GM12864 (cell line): ENCODE measurements around the gene PLCG1.

Source experiments
- DNase-seq: peaks from one replicate; pipeline ENCODE4 v3.0.0-alpha.2; 2011; ENCODE audit warnings: low read depth
- H3K4me3 ChIP-seq: 2 replicates; pipeline ENCODE4 v1.5.1; 2011; ENCODE audit warnings: mild to moderate bottlenecking, low read depth, low read length, control low read depth
- TF ChIP-seq, protein P1 (sequence below): IDR thresholded peaks from 2 replicates; pipeline ENCODE4 v1.5.1; 2011; ENCODE audit warnings: low read depth, mild to moderate bottlenecking, moderate library complexity, low read length, control low read depth, inconsistent platforms; ENCODE audit errors: missing control alignments

Gene PLCG1

DNA sequence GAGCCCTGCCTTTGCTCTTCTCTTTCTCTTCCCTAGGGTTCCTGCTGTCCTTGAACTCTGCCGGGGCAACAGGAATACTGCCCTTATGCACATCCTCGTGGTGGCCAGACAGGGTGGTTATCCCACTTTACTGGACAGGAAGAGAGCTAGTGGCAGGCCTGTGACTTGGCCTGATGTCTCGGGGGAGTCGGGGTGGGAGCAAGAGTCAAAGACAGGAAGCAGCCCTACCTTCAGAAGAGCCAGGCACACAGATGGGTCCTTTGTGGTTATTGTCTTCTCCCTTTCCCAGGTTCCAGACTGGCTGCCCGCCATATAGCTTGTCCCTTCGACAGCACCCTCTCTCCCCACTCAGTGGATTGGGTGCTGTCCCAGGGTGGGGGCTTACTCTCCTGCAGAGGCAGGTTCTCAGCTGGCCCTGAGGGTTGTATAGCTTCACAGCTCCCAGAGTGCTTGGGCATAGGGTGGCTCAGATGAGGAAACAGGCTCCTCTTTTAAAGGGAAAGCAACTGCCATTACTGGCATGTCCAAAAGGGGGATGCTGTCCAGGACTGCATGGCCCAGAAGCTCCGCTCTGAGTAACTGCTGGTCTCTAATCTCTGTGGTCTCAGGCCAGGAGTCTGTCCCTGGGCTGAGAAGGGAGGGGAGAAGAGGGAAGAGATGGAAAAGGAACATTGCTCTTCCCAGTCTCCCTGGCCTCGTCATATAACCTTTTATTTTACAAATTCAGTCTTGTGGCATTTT is 17.3 kb downstream of the PLCG1 start:
- TF ChIP-seq, protein P1, sequence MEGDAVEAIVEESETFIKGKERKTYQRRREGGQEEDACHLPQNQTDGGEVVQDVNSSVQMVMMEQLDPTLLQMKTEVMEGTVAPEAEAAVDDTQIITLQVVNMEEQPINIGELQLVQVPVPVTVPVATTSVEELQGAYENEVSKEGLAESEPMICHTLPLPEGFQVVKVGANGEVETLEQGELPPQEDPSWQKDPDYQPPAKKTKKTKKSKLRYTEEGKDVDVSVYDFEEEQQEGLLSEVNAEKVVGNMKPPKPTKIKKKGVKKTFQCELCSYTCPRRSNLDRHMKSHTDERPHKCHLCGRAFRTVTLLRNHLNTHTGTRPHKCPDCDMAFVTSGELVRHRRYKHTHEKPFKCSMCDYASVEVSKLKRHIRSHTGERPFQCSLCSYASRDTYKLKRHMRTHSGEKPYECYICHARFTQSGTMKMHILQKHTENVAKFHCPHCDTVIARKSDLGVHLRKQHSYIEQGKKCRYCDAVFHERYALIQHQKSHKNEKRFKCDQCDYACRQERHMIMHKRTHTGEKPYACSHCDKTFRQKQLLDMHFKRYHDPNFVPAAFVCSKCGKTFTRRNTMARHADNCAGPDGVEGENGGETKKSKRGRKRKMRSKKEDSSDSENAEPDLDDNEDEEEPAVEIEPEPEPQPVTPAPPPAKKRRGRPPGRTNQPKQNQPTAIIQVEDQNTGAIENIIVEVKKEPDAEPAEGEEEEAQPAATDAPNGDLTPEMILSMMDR, result no peak
- no peak for DNase-seq
- H3K4me3 ChIP-seq, result no peak overlapping the region

DNA sequence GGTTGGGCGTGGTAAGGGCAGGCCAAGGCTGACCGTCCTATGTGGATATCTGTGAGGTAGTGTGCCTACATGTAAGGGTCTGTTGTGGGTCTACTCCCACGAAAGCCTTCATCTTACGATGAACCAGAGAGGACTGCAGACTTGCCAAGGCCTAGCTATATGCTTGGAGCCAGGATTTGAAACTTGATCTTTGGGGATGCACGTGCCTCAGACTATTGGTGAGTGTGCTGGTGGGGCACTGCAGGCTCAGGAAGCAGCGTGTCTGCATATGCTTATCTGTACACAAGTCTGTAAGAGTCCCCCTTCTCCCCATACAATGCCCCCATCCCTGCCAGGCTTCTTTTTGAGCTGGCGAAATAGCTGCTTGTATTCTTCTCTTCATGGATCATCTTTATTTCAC is 17.9 kb downstream of the PLCG1 start:
- H3K4me3 ChIP-seq, result no peak overlapping the region
- TF ChIP-seq, protein P1, result no peak
- no peak for DNase-seq

DNA sequence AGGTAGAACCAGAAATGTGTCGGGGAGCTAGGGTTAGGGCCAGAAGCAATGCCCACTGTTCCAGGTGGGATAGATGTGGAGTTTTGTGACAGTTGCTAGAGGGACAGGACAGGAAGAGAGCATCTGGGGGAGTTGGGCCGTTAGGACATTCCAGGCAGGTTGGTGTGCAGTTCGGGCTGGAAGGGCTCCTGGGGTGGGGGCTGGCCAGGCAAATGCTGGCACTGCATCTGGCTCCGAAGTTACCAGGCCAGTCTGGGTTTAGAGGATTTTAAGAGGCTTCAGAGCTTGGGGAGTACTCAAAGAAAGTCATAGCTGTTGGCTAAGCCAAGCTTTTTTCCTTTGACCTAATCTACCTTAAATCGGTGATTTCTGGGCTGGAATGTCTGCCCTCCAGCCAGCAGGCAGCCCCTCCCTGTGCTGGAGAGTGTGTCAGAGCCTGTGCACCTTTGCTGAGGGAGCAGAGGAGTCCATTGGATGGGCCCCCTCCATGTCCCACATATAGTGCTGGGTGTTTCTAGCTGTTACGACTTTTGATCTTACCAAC is 20.8 kb downstream of the PLCG1 start:
- peak overlapping the region; percentile 38; the same call in 1 of the 2 replicates for H3K4me3 ChIP-seq
- no peak for DNase-seq
- TF ChIP-seq, protein P1, result no peak

DNA sequence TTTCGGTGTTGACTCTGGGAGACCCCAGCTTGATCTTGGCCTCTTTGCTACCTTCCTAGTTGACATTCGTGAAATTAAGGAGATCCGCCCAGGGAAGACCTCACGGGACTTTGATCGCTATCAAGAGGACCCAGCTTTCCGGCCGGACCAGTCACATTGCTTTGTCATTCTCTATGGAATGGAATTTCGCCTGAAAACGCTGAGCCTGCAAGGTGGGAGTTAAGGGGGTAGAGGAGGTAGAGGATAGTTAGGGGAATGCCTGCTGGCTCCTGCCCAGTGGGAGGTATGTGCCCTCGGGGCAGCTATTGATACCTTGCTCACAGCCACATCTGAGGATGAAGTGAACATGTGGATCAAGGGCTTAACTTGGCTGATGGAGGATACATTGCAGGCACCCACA is 22.2 kb downstream of the PLCG1 start:
- TF ChIP-seq, protein P1, result no peak
- no peak overlapping the region for H3K4me3 ChIP-seq
- DNase-seq, result no peak

DNA sequence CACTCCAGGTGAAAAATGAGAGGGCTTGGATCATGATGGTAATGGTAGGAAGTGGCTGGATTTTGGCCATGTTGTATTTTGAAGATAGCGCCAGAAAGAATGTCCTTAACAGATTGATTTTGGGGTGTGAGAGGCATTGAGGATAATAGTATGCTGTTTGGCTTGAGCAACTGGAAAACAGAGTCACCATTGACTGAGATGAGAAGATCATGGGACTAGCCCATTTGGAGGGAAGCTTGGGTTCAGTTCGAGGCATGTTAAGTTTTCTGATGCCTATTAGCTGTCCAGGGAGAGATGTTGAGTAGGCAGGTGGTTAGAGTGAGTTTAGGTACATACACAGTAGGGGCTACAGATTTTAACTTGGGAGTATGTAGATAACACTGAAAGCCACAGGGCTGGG is 23.3 kb downstream of the PLCG1 start:
- DNase-seq, result no peak
- H3K4me3 ChIP-seq, result no peak overlapping the region
- TF ChIP-seq, protein P1, result no peak

DNA sequence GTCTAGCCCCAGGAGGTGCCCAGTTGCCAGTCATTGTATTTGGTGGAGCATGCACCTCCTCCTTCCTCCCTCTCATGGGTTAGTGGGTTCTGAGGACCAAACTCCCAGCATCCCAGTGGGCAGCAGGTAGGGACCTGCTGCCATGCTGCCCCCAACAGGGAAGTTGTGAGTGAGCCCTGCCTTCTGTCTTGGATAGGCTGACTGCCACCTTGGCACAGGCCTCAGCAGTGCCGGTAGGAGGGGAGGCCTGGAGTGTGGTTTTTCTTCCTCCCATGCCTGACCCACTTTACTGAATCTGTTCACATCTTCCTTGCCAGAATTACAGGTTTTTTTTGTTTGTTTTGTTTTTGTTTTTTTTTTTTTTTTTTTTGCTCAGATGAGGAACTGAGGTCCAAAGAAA is 24.5 kb downstream of the PLCG1 start:
- H3K4me3 ChIP-seq, result no peak overlapping the region
- TF ChIP-seq, protein P1, result no peak
- DNase-seq, result no peak

DNA sequence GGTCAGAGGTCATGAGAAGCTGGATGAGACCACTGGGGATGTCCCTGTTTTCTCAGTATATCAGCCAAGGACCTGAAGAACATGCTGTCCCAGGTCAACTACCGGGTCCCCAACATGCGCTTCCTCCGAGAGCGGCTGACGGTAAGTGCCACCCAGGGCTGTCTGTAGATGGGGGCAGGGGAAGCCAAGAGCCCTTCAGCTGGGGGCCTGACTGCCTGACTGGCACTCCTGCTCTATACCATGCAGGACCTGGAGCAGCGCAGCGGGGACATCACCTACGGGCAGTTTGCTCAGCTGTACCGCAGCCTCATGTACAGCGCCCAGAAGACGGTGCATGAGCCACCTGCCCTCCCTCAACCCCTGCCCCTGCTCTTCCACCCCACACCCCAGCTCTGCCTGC is 25.1 kb downstream of the PLCG1 start:
- no peak for DNase-seq
- no peak overlapping the region for H3K4me3 ChIP-seq
- TF ChIP-seq, protein P1, result no peak
